ENCODE data around the gene RNF114.
A peak's percentile ranks its signal among the peaks of the same experiment; 100 is the strongest.

Gene RNF114

DNA sequence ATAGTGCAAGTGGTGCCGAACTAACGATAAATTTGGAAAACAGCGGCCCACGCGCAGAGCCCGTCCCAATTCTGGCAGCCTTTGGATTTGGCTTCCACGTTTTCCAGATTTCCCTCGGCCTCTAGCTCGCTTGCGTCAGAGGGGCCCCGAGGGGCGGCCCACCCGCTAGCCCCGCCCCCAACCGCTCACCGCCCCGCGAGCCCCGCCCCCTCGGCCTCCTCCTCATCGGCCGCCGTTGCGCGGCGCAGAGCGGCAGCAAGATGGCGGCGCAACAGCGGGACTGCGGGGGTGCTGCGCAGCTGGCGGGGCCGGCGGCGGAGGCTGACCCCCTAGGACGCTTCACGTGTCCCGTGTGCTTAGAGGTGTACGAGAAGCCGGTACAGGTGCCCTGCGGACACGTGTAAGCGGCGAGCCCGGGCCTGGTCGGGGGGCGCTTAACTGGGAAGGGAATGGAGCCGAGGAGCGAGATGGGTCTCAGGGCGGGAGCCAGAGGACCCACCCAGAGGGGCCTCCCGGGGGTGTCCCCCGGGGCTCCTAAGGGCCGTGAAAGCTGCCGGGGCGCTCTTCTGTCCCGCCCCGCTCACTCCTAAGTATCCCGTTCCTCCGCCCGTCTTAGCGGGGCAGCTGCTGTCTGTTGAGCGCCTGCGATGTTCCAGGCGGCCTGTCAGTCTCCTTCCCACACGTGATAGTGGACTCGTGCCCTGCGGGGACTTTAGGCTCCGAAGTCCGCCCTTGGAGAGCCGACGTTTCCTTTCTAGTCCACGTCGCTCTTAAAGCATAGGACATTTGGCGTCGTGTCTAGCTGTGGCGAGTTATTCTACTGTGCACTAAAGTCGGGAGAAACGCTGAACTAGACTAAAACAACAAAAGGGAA, at the start of gene RNF114 (continued):
- TF ChIP-seq, protein P1, sequence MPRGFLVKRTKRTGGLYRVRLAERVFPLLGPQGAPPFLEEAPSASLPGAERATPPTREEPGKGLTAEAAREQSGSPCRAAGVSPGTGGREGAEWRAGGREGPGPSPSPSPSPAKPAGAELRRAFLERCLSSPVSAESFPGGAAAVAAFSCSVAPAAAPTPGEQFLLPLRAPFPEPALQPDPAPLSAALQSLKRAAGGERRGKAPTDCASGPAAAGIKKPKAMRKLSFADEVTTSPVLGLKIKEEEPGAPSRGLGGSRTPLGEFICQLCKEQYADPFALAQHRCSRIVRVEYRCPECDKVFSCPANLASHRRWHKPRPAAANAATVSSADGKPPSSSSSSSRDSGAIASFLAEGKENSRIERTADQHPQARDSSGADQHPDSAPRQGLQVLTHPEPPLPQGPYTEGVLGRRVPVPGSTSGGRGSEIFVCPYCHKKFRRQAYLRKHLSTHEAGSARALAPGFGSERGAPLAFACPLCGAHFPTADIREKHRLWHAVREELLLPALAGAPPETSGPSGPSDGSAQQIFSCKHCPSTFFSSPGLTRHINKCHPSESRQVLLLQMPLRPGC (tag by site-specific recombination; IDR thresholded peaks at IDR 0.05): no peak
- TF ChIP-seq ZNF366 (tag by site-specific recombination; conservative IDR thresholded peaks at IDR 0.05) (no peak), ZNF544 (tag by site-specific recombination; IDR thresholded peaks at IDR 0.05) (no peak), OSR2 (tag by site-specific recombination; IDR thresholded peaks at IDR 0.05) (no peak), RBAK (tag by site-specific recombination; IDR thresholded peaks at IDR 0.05) (no peak), ZNF404 (tag by site-specific recombination; IDR thresholded peaks at IDR 0.05) (no peak), ZNF600 (tag by site-specific recombination; IDR thresholded peaks at IDR 0.05) (no peak), ZNF658 (tag by site-specific recombination; IDR thresholded peaks at IDR 0.05) (no peak), ZNF248 (tag by site-specific recombination; IDR thresholded peaks at IDR 0.05) (no peak), FEZF1 (tag by site-specific recombination; IDR thresholded peaks at IDR 0.05) (no peak), ZNF155 (tag by site-specific recombination; IDR thresholded peaks at IDR 0.05) (no peak), ZFP37 (tag by site-specific recombination; IDR thresholded peaks at IDR 0.05) (no peak), ZNF274 (IDR thresholded peaks at IDR 0.05; ENCODE audit: low read length) (no peak), ZNF274 (tag by site-specific recombination; IDR thresholded peaks at IDR 0.05; ENCODE audit: borderline replicate concordance) (no peak), ZNF221 (tag by site-specific recombination; IDR thresholded peaks at IDR 0.05; ENCODE audit: borderline replicate concordance) (no peak), ZNF624 (tag by site-specific recombination; IDR thresholded peaks at IDR 0.05) (no peak), REPIN1 (tag by site-specific recombination; IDR thresholded peaks at IDR 0.05; ENCODE audit: low read depth) (peak; percentile 29; the same call in 1 of the 2 replicates), ZNF623 (tag by site-specific recombination; IDR thresholded peaks at IDR 0.05) (no peak), ZNF558 (tag by site-specific recombination; IDR thresholded peaks at IDR 0.05) (no peak), ZNF341 (tag by site-specific recombination; IDR thresholded peaks at IDR 0.05; ENCODE audit: low read depth) (peak; percentile 73), ZFHX2 (tag by site-specific recombination; conservative IDR thresholded peaks at IDR 0.05) (peak; percentile 58), ZNF629 (tag by site-specific recombination; IDR thresholded peaks at IDR 0.05) (peak; percentile 81), IKZF3 (tag by site-specific recombination; IDR thresholded peaks at IDR 0.05) (peak; percentile 66; the same call in 1 of the 2 replicates), ZNF596 (tag by site-specific recombination; IDR thresholded peaks at IDR 0.05) (peak; percentile 33; the same call in 1 of the 2 replicates), ZNF768 (tag by site-specific recombination; IDR thresholded peaks at IDR 0.05) (no peak; the same call in 1 of the 2 replicates), ZBTB1 (tag by site-specific recombination; IDR thresholded peaks at IDR 0.05) (no peak), ZNF501 (tag by site-specific recombination; IDR thresholded peaks at IDR 0.05) (no peak), ZNF114 (tag by site-specific recombination; IDR thresholded peaks at IDR 0.05) (no peak)
- TF ChIP-seq, protein P2, sequence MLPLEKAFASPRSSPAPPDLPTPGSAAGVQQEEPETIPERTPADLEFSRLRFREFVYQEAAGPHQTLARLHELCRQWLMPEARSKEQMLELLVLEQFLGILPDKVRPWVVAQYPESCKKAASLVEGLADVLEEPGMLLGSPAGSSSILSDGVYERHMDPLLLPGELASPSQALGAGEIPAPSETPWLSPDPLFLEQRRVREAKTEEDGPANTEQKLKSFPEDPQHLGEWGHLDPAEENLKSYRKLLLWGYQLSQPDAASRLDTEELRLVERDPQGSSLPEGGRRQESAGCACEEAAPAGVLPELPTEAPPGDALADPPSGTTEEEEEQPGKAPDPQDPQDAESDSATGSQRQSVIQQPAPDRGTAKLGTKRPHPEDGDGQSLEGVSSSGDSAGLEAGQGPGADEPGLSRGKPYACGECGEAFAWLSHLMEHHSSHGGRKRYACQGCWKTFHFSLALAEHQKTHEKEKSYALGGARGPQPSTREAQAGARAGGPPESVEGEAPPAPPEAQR (tag by site-specific recombination; IDR thresholded peaks at IDR 0.05): no peak
- TF ChIP-seq, protein P3, sequence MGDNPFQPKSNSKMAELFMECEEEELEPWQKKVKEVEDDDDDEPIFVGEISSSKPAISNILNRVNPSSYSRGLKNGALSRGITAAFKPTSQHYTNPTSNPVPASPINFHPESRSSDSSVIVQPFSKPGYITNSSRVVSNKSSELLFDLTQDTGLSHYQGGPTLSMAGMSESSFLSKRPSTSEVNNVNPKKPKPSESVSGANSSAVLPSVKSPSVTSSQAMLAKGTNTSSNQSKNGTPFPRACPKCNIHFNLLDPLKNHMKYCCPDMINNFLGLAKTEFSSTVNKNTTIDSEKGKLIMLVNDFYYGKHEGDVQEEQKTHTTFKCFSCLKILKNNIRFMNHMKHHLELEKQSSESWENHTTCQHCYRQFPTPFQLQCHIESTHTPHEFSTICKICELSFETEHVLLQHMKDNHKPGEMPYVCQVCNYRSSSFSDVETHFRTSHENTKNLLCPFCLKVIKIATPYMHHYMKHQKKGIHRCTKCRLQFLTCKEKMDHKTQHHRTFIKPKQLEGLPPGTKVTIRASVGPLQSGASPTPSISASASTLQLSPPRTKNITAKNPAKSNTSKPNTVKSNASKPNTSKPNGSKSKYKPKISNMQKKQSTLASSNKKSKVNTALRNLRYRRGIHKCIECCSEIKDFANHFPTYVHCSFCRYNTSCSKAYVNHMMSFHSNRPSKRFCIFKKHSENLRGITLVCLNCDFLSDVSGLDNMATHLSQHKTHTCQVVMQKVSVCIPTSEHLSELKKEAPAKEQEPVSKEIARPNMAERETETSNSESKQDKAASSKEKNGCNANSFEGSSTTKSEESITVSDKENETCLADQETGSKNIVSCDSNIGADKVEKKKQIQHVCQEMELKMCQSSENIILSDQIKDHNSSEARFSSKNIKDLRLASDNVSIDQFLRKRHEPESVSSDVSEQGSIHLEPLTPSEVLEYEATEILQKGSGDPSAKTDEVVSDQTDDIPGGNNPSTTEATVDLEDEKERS (tag by site-specific recombination; IDR thresholded peaks at IDR 0.05): no peak
- TF ChIP-seq, protein P4, sequence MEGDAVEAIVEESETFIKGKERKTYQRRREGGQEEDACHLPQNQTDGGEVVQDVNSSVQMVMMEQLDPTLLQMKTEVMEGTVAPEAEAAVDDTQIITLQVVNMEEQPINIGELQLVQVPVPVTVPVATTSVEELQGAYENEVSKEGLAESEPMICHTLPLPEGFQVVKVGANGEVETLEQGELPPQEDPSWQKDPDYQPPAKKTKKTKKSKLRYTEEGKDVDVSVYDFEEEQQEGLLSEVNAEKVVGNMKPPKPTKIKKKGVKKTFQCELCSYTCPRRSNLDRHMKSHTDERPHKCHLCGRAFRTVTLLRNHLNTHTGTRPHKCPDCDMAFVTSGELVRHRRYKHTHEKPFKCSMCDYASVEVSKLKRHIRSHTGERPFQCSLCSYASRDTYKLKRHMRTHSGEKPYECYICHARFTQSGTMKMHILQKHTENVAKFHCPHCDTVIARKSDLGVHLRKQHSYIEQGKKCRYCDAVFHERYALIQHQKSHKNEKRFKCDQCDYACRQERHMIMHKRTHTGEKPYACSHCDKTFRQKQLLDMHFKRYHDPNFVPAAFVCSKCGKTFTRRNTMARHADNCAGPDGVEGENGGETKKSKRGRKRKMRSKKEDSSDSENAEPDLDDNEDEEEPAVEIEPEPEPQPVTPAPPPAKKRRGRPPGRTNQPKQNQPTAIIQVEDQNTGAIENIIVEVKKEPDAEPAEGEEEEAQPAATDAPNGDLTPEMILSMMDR (tag by site-specific recombination; IDR thresholded peaks at IDR 0.05): peak; percentile 30; the same call in 1 of the 2 replicates
- TF ChIP-seq, protein P5, sequence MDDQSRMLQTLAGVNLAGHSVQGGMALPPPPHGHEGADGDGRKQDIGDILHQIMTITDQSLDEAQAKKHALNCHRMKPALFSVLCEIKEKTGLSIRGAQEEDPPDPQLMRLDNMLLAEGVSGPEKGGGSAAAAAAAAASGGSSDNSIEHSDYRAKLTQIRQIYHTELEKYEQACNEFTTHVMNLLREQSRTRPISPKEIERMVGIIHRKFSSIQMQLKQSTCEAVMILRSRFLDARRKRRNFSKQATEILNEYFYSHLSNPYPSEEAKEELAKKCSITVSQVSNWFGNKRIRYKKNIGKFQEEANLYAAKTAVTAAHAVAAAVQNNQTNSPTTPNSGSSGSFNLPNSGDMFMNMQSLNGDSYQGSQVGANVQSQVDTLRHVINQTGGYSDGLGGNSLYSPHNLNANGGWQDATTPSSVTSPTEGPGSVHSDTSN (CRISPR knock-in tag; IDR thresholded peaks at IDR 0.05): no peak
